Nephron (organoid): ENCODE results near the gene CCDC141.

ENCODE experiments used
- H3K27ac Mint-ChIP-seq, 3 experiments: 2 replicates each; pipeline ENCODE4 v1.8.0; 2020; ENCODE audit warnings: mixed read lengths in 3 of 3, mild to moderate bottlenecking in 2 of 3, moderate library complexity in 1 of 3
- H3K27me3 Mint-ChIP-seq: 2 replicates; pipeline ENCODE4 v1.8.0; 2021; ENCODE audit warnings: low read depth, mild to moderate bottlenecking, moderate library complexity, mixed read lengths
- H3K36me3 Mint-ChIP-seq: 2 replicates; pipeline ENCODE4 v1.8.0; 2020; ENCODE audit warnings: low read depth, mixed read lengths
- H3K4me1 Mint-ChIP-seq: 2 replicates; pipeline ENCODE4 v1.8.0; 2020; ENCODE audit warnings: mixed read lengths
- H3K4me3 Mint-ChIP-seq, 3 experiments: 2 replicates each; pipeline ENCODE4 v1.8.0; 2020; ENCODE audit warnings: mild to moderate bottlenecking in 3 of 3, mixed read lengths in 3 of 3, moderate library complexity in 2 of 3
- H3K9me3 Mint-ChIP-seq: 2 replicates; pipeline ENCODE4 v1.8.0; 2020; ENCODE audit warnings: mixed read lengths
- CTCF ChIP-seq, 3 experiments: fragments of 200-600 bp; sonication (generic); IDR thresholded peaks; one replicate each; pipeline ENCODE4 v1.5.0; 2021; ENCODE audit warnings: antibody characterized with exemption in 3 of 3; ENCODE audit not compliant: unreplicated experiment in 3 of 3

The CCDC141 gene

GRCh38 chr2:179081954-179082353, 32.0 kb upstream of the CCDC141 start:
- H3K36me3 Mint-ChIP-seq = peaks cover 4% of the 10 kb centered on the region
- H3K9me3 Mint-ChIP-seq = peaks cover 32% of the 10 kb centered on the region
- no peak for TF ChIP-seq CTCF (IDR thresholded peaks at IDR 0.05; ENCODE audit: unreplicated experiment in 3 of 3)
- H3K27me3 Mint-ChIP-seq = peaks cover 3% of the 10 kb centered on the region
- no peak overlapping the region for H3K27ac Mint-ChIP-seq
- no peak overlapping the region for H3K4me3 Mint-ChIP-seq
- no peaks in the 10 kb centered on the region for H3K4me1 Mint-ChIP-seq

GRCh38 chr2:179072527-179072926, 22.6 kb upstream of the CCDC141 start:
- Mint-ChIP-seq H3K27ac (no peak overlapping the region), H3K9me3 (peaks cover 16% of the 10 kb centered on the region), H3K36me3 (peaks cover 5% of the 10 kb centered on the region), H3K4me1 (no peaks in the 10 kb centered on the region), H3K4me3 (no peak overlapping the region), H3K27me3 (no peaks in the 10 kb centered on the region)
- TF ChIP-seq CTCF (IDR thresholded peaks at IDR 0.05; ENCODE audit: unreplicated experiment in 3 of 3) = no peak

- peaks cover 3% of the 10 kb centered on the region for H3K36me3 Mint-ChIP-seq
- H3K27ac Mint-ChIP-seq = no peak overlapping the region
- H3K9me3 Mint-ChIP-seq = peaks cover 14% of the 10 kb centered on the region
- no peaks in the 10 kb centered on the region for H3K4me1 Mint-ChIP-seq
- H3K27me3 Mint-ChIP-seq = no peaks in the 10 kb centered on the region
- H3K4me3 Mint-ChIP-seq = no peak overlapping the region
- TF ChIP-seq CTCF (IDR thresholded peaks at IDR 0.05; ENCODE audit: unreplicated experiment in 3 of 3) = no peak
These were observed 21.9 kb upstream of the CCDC141 start for GRCh38 chr2:179071810-179072355.

GRCh38 chr2:179070895-179071294, 21.0 kb upstream of the CCDC141 start:
- no peak overlapping the region for H3K27ac Mint-ChIP-seq
- peaks cover 3% of the 10 kb centered on the region for H3K36me3 Mint-ChIP-seq
- no peaks in the 10 kb centered on the region for H3K4me1 Mint-ChIP-seq
- H3K27me3 Mint-ChIP-seq = no peaks in the 10 kb centered on the region
- TF ChIP-seq CTCF (IDR thresholded peaks at IDR 0.05; ENCODE audit: unreplicated experiment in 3 of 3) = no peak
- peaks cover 12% of the 10 kb centered on the region for H3K9me3 Mint-ChIP-seq
- H3K4me3 Mint-ChIP-seq = no peak overlapping the region

GRCh38 chr2:179069685-179070084, 19.7 kb upstream of the CCDC141 start:
- Mint-ChIP-seq H3K4me3 (no peak overlapping the region), H3K27me3 (peaks cover 4% of the 10 kb centered on the region), H3K27ac (no peak overlapping the region), H3K36me3 (peaks cover 3% of the 10 kb centered on the region), H3K4me1 (no peaks in the 10 kb centered on the region), H3K9me3 (peaks cover 15% of the 10 kb centered on the region)
- no peak for TF ChIP-seq CTCF (IDR thresholded peaks at IDR 0.05; ENCODE audit: unreplicated experiment in 3 of 3)

GRCh38 chr2:179068991-179069643, 19.2 kb upstream of the CCDC141 start:
- Mint-ChIP-seq H3K36me3 (peaks cover 3% of the 10 kb centered on the region), H3K9me3 (peaks cover 17% of the 10 kb centered on the region), H3K4me1 (no peaks in the 10 kb centered on the region), H3K27me3 (peaks cover 4% of the 10 kb centered on the region), H3K27ac (no peak overlapping the region), H3K4me3 (no peak overlapping the region)
- TF ChIP-seq CTCF (IDR thresholded peaks at IDR 0.05; ENCODE audit: unreplicated experiment in 3 of 3) = no peak
